ENCODE data around the gene SPRR2G.

- TF ChIP-seq POLR2A (IDR thresholded peaks at IDR 0.05) = no peak
- TF ChIP-seq CTCF (IDR thresholded peaks at IDR 0.05) = no peak
Observed at GRCh38 chr1:153133267-153133666, 17.4 kb downstream of the SPRR2G start.
